GM23248 (cell line): ENCODE data around the gene DHX40. TPM values are rescaled to one million over a fixed set of nuclear protein-coding genes. Genes with fewer than 3 reads are reported as not detected.
A peak's percentile ranks its signal among the peaks of the same experiment; 100 is the strongest.

Source experiments
- DNase-seq: peaks from one replicate; pipeline ENCODE4 v3.0.0-alpha.2; 2015
- H2AFZ ChIP-seq: fragments of 200-600 bp; sonication (generic); 2 replicates; pipeline ENCODE4 v1.6.1; 2016; ENCODE audit warnings: antibody characterized with exemption
- H3F3A ChIP-seq: fragments of 200-600 bp; sonication (generic); 2 replicates; pipeline ENCODE4 v1.6.1; 2016; ENCODE audit warnings: mild to moderate bottlenecking, antibody characterized with exemption, mixed run types; ENCODE audit not compliant: insufficient read depth
- H3K27ac ChIP-seq: fragments of 200-600 bp; sonication (generic); 2 replicates; pipeline ENCODE4 v1.5.1; 2016; ENCODE audit warnings: mild to moderate bottlenecking
- H3K27me3 ChIP-seq: fragments of 200-600 bp; sonication (generic); replicated peaks from 2 replicates; pipeline ENCODE4 v1.6.1; 2016; ENCODE audit warnings: mild to moderate bottlenecking; ENCODE audit not compliant: insufficient read depth
- H3K36me3 ChIP-seq: fragments of 200-600 bp; sonication (generic); 2 replicates; pipeline ENCODE4 v1.6.1; 2016; ENCODE audit warnings: low read depth, mild to moderate bottlenecking
- H3K4me1 ChIP-seq: fragments of 200-600 bp; sonication (generic); 2 replicates; pipeline ENCODE4 v1.6.1; 2016; ENCODE audit warnings: mild to moderate bottlenecking; ENCODE audit not compliant: insufficient read depth
- H3K4me2 ChIP-seq: fragments of 200-600 bp; sonication (generic); one replicate; pipeline ENCODE4 v1.6.1; 2016; ENCODE audit warnings: mild to moderate bottlenecking; ENCODE audit not compliant: unreplicated experiment
- H3K4me3 ChIP-seq: fragments of 200-600 bp; sonication (generic); 2 replicates; pipeline ENCODE4 v1.5.1; 2016; ENCODE audit warnings: mild to moderate bottlenecking
- H3K79me2 ChIP-seq: fragments of 200-600 bp; sonication (generic); 2 replicates; pipeline ENCODE4 v1.6.1; 2016; ENCODE audit warnings: mild to moderate bottlenecking; ENCODE audit not compliant: insufficient read depth
- H3K9ac ChIP-seq: fragments of 200-600 bp; sonication (generic); 2 replicates; pipeline ENCODE4 v1.6.1; 2016; ENCODE audit warnings: mild to moderate bottlenecking
- H3K9me2 ChIP-seq: fragments of 200-600 bp; sonication (generic); 2 replicates; pipeline ENCODE4 v1.6.1; 2016; ENCODE audit warnings: mixed run types, mild to moderate bottlenecking, moderate library complexity; ENCODE audit not compliant: insufficient read depth
- H3K9me3 ChIP-seq: fragments of 200-600 bp; sonication (generic); one replicate; pipeline ENCODE4 v1.6.1; 2017; ENCODE audit warnings: low read depth
- H4K20me1 ChIP-seq: fragments of 200-600 bp; sonication (generic); 2 replicates; pipeline ENCODE4 v1.6.0; 2016; ENCODE audit not compliant: insufficient read depth
- EZH2 ChIP-seq: fragments of 200-600 bp; sonication (generic); IDR thresholded peaks from 2 replicates; pipeline ENCODE4 v1.6.1; 2018; ENCODE audit warnings: antibody characterized with exemption, mild to moderate bottlenecking; ENCODE audit not compliant: insufficient read depth, poor library complexity, severe bottlenecking
- EZH2phosphoT487 ChIP-seq: fragments of 200-600 bp; sonication (generic); IDR thresholded peaks from 2 replicates; pipeline ENCODE4 v1.6.1; 2018; ENCODE audit warnings: antibody characterized with exemption, moderate library complexity, mild to moderate bottlenecking, low read depth; ENCODE audit not compliant: insufficient read depth
- WGBS, 2 experiments: methylation state at CpG; one replicate each; pipeline ENCODE4 v1.1.6; 2015 to 2017; ENCODE audit warnings: low lambda C conversion rate in 2 of 2, low coverage in 1 of 2; ENCODE audit errors: missing lambda C conversion rate in 2 of 2; 5-methylcytosine and 5-hydroxymethylcytosine counted together
- in situ Hi-C: fragments of 300-500 bp; cut with MboI; formaldehyde crosslinking; loops from 2 replicates; pipeline ENCODE4 v1.15.0; 2020
- polyA plus RNA-seq: library from polyadenylated mRNA; unstranded; fragments of >200 nt; fragmentation: Nextera tagmentation; extraction: Ambion mirVana; gene quantifications from 2 replicates; pipeline ENCODE4 v1.2.1, GENCODE V29; 2016
- total RNA-seq: library from RNA; depleted of rRNA; stranded (reverse); fragments of >200 nt; shearing (Covaris generic); gene quantifications from 2 replicates; pipeline ENCODE4 v1.2.3, GENCODE V29; 2014

The DHX40 gene
- total and polyA plus RNA-seq, 2 experiments from 2014 or later, result 18.9 to 68.5 TPM

GRCh38 chr17:59621771-59622170 lies 56.4 kb downstream of the DHX40 start:
- 2 to 7% methylated on average over 4 of the region's 4 CpGs for WGBS, 2 experiments
- Histone ChIP-seq H3K9me2 (no peaks in the 10 kb centered on the region), H3K4me1 (peaks cover 55% of the 10 kb centered on the region), H3K27ac (peak overlapping the region; percentile 20), H4K20me1 (peaks cover 50% of the 10 kb centered on the region), H2AFZ (no peak overlapping the region), H3K4me3 (peak overlapping the region; percentile 99), H3K4me2 (peak overlapping the region; percentile 100), H3K27me3 (no peaks in the 10 kb centered on the region), H3K9me3 (no peaks in the 10 kb centered on the region), H3K9ac (peak overlapping the region; percentile 100), H3K79me2 (peaks cover 87% of the 10 kb centered on the region), H3F3A (peaks cover 42% of the 10 kb centered on the region), H3K36me3 (no peaks in the 10 kb centered on the region; the same call in 1 of the 2 replicates)
- no peak for TF ChIP-seq EZH2phosphoT487
- in situ Hi-C loops, result no loop called here
- peak; percentile 48 for DNase-seq

- in situ Hi-C loops, result no loop called here
- peaks cover 47% of the 10 kb centered on the region for H3F3A ChIP-seq
- TF ChIP-seq EZH2 (no peak), EZH2phosphoT487 (no peak)
- H3K9ac ChIP-seq, result no peak overlapping the region
- WGBS, 2 experiments, result 43 to 47% methylated on average over 2 of the region's 2 CpGs
- H3K36me3 ChIP-seq, result no peaks in the 10 kb centered on the region; the same call in 1 of the 2 replicates
- peak; percentile 37 for DNase-seq
- peak overlapping the region; percentile 99 for H3K4me3 ChIP-seq
- H4K20me1 ChIP-seq, result peaks cover 64% of the 10 kb centered on the region
- no peak overlapping the region for H2AFZ ChIP-seq
- H3K27ac ChIP-seq, result peak overlapping the region; percentile 12; the same call in 1 of the 2 replicates
- no peaks in the 10 kb centered on the region for H3K9me2 ChIP-seq
- no peaks in the 10 kb centered on the region for H3K9me3 ChIP-seq
- H3K4me2 ChIP-seq, result peak overlapping the region; percentile 100
- peaks cover 90% of the 10 kb centered on the region for H3K79me2 ChIP-seq
- no peaks in the 10 kb centered on the region for H3K27me3 ChIP-seq
- peaks cover 62% of the 10 kb centered on the region for H3K4me1 ChIP-seq
Measured at GRCh38 chr17:59623151-59623550, 57.7 kb downstream of the DHX40 start.

GRCh38 chr17:59626756-59627155 lies 61.3 kb downstream of the DHX40 start:
- 95 to 99% methylated on average over 5 of the region's 5 CpGs for WGBS, 2 experiments
- TF ChIP-seq EZH2phosphoT487, result no peak
- TF ChIP-seq EZH2, result no peak
- Histone ChIP-seq H3K9me3 (no peaks in the 10 kb centered on the region), H3F3A (peaks cover 59% of the 10 kb centered on the region), H3K4me1 (peaks cover 70% of the 10 kb centered on the region), H3K4me2 (peak overlapping the region; percentile 18), H3K9ac (no peak overlapping the region), H3K79me2 (peaks cover 100% of the 10 kb centered on the region), H4K20me1 (peaks cover 82% of the 10 kb centered on the region), H3K4me3 (no peak overlapping the region), H3K27ac (peak overlapping the region; percentile 38; the same call in 1 of the 2 replicates), H3K27me3 (no peaks in the 10 kb centered on the region), H3K9me2 (no peaks in the 10 kb centered on the region), H2AFZ (no peak overlapping the region), H3K36me3 (peaks cover 6% of the 10 kb centered on the region; the same call in 1 of the 2 replicates)
- in situ Hi-C loops, result no loop called here
- DNase-seq, result no peak

- whole genome bisulfite sequencing, 2 experiments, result 47 to 52% methylated on average over 3 of the region's 3 CpGs
- Histone ChIP-seq H3F3A (peaks cover 54% of the 10 kb centered on the region), H2AFZ (no peak overlapping the region), H3K4me2 (no peak overlapping the region), H3K9ac (no peak overlapping the region), H3K9me2 (no peaks in the 10 kb centered on the region), H3K36me3 (peaks cover 6% of the 10 kb centered on the region; the same call in 1 of the 2 replicates), H3K79me2 (peaks cover 100% of the 10 kb centered on the region), H3K9me3 (no peaks in the 10 kb centered on the region), H4K20me1 (peaks cover 81% of the 10 kb centered on the region), H3K27ac (peak overlapping the region; percentile 38), H3K27me3 (no peaks in the 10 kb centered on the region), H3K4me1 (peaks cover 66% of the 10 kb centered on the region), H3K4me3 (no peak overlapping the region)
- peak; percentile 52 for DNase-seq
- TF ChIP-seq EZH2phosphoT487 (no peak), EZH2 (no peak)
- in situ Hi-C loops, result no loop called here
Measured at GRCh38 chr17:59627274-59627673, 61.9 kb downstream of the DHX40 start.

DNA sequence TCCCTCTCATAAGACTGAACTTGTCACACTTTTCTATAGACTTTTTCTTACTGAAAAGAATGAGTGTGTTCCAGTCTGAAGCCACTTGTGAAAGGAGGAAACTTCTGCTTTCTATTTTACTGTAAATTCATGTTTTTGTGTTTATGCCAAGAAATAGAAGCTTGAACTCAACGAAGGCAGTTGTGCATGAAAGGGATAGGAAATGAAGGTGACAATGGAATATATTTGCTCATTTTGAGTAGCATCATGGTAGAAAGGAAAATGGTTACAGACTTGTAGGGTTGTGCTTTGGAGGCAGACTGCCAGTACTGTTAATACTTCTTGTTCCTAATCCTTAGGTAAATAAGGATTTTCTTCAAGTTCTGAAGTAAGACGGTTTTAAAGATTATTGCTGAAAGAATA lies 62.4 kb downstream of the DHX40 start:
- peaks cover 58% of the 10 kb centered on the region for H3F3A ChIP-seq
- no peaks in the 10 kb centered on the region for H3K27me3 ChIP-seq
- 40 to 46% methylated on average over 2 of the region's 2 CpGs for WGBS, 2 experiments
- H3K79me2 ChIP-seq, result peaks cover 100% of the 10 kb centered on the region
- peaks cover 6% of the 10 kb centered on the region; the same call in 1 of the 2 replicates for H3K36me3 ChIP-seq
- no peaks in the 10 kb centered on the region for H3K9me2 ChIP-seq
- H3K4me3 ChIP-seq, result no peak overlapping the region
- no peak overlapping the region for H2AFZ ChIP-seq
- no peaks in the 10 kb centered on the region for H3K9me3 ChIP-seq
- no peak overlapping the region for H3K9ac ChIP-seq
- H3K4me1 ChIP-seq, result peaks cover 61% of the 10 kb centered on the region
- in situ Hi-C loops, result no loop called here
- peaks cover 81% of the 10 kb centered on the region for H4K20me1 ChIP-seq
- peak overlapping the region; percentile 38 for H3K27ac ChIP-seq
- TF ChIP-seq EZH2phosphoT487, result no peak
- TF ChIP-seq EZH2, result no peak
- no peak overlapping the region for H3K4me2 ChIP-seq
- DNase-seq, result no peak
